Neural cell (in vitro differentiated cells): Measurements from ENCODE around the gene THRAP3.
"Not testable (repeated sequence)": the region's sequence is repeated elsewhere in the genome, so short reads cannot be mapped to it uniquely, and the experiment has no call there.

Experiments
- CTCF ChIP-seq: fragments of 450-650 bp; IDR thresholded peaks from 2 replicates; pipeline ENCODE4 v1.5.1; 2014; ENCODE audit warnings: antibody characterized with exemption, mild to moderate bottlenecking, moderate library complexity; ENCODE audit not compliant: poor library complexity, severe bottlenecking
- EZH2 ChIP-seq: fragments of 200-600, 300-800 bp; shearing (Covaris generic), sonication (generic); IDR thresholded peaks from 2 replicates; pipeline ENCODE4 v1.6.1; 2014; ENCODE audit warnings: antibody characterized with exemption, low read length, borderline replicate concordance, mild to moderate bottlenecking; ENCODE audit not compliant: insufficient read depth, poor library complexity, severe bottlenecking
- POLR2AphosphoS5 ChIP-seq: IDR thresholded peaks from 2 replicates; pipeline ENCODE4 v1.6.1; 2012

DNA sequence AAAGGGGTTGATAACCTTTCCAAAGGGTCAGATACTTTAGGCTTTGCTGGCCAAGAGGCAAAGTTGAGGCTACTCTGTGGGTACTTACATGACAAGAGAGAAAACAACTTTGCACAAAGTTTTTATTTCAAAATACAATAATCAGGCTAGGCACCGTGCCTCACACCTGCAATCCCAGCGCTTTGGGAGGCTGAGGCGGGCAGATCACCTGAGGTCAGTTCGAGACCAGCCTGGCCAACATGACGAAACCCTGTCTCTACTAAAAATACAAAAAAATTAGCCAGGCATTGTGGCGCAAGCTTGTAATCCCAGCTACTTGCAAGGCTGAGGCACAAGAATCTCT lies 28.2 kb downstream of the THRAP3 start:
- not testable (repeated sequence) for TF ChIP-seq CTCF, EZH2, POLR2AphosphoS5
